Head of caudate nucleus (tissue), 42 donors: ENCODE data around the gene ZNF534.
"Not testable (repeated sequence)": the region's sequence is repeated elsewhere in the genome, so short reads cannot be mapped to it uniquely, and the experiment has no call there.

ENCODE experiments used
- DNase-seq, 42 donors: peaks; one replicate each; pipeline versions ENCODE4 v3.0.0 to v3.0.0-alpha.2; 2020 to 2021; ENCODE audit warnings: mixed read lengths in 7 of 42
- intact Hi-C: fragments of 100-400 bp; cut with DNase I; formaldehyde crosslinking; loops from one replicate; pipeline ENCODE4 v1.15.0; 2022

The ZNF534 gene

DNA sequence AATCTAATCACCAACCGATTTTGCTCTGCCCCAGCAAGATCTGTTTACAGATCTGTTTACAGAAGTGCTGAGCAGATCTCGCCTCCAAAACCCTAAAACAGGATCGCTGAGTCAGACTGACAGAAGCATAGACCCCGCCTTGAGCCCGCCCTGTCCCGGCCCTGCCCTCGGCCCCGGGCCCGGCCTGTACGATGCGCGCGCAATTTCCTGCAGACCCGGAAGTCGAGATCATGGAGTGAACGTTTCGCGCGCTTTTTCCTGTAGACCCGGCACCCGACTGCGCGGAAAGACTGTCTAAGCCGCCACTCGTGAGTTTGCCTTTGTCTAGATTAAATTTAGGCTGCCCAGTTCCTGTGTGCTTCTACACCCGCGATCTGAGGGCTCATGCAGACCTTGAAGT is at the start of gene ZNF534:
Gene ZNF534 (plus strand): TSS at position 212 of the 400 bp plus-strand sequence. CDS start 2,327 bp downstream, outside the sequence.
- intact Hi-C loops = no loop called here
- DNase-seq = no peak

DNA sequence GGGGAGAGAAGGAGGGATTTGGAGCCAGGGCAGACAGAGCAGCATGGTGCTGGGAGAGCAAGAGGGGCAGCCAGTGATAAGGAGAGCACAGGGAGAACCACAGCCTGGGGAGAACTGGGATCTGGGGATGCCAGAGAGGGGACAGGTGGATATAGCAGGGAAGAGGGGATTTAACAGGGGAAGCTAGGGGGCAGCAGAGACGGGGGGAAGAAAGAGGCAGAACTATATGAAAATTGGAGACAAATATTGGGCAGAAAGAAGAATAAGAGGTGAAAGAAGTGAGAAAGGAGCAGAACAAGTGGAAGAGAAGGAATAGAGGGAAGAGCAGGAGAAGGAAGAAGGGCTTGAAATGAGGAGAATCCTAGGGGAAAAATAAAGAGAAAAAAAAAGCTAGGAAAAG is 37.8 kb upstream of the ZNF534 start:
- intact Hi-C loops = no loop called here
- no peak for DNase-seq

DNA sequence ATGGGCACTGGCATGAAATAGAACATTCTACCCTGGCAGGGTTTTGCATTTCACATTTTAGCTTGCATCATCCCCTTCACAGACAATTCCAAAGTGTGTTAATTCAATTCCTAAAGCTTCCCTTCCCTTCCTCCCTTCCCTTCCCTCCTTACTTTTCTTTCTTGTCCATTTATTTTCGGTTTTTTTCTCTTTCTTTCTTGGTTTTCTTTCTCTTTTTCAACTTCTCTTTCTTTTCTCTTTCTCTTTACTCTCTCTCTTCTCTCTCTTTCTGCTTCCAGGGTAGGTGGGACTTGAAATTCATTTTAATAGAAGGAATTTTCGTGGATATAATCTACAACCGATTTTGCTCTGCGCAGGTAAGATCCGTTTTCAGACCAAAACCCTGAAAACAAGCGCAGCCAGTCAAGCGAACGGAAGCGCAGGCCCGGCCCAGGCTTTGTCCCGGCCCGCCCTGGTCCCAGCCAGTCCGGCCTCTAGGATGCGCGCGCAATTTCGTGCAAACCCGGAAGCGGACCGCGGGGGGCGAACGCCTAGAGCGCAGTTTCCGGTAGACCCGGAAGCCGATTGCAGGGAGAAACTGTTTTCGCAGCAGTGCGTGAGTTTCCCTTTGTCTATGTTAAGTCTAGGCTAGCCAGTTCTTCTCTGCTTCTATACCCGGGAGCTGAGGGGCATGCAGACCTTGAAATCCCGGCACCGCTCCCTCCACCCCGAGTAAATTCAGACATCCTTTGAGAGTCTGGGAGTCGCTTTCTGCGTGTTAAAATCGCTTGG is 31.5 kb upstream of the ZNF534 start, which contains the start of gene ZNF528:
Gene ZNF528 (plus strand): TSS at position 540 of the 771 bp plus-strand sequence. CDS start 4,165 bp downstream, outside the sequence.
- DNase-seq = peak; percentile 85 to 99 (median 96)
- intact Hi-C loops = no loop called here

DNA sequence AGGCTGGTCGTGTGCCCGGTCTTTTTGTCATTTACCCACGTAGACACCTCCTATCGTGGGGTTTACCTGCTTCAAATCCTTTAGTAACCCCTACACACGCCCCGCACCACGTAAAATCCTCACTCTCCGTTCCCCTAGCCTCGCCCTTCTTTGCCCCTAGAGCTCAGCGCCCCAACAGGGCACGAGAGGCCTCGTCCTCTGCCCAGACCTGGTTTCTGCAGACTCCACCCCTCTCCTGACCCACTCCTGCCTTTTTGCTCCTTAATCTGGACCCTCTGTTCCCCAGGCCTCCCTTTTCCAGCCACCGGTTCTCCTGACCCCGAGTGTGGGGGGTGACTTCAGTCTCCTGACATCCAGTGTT is 30.9 kb upstream of the ZNF534 start:
- intact Hi-C loops = no loop called here
- DNase-seq = peak in 10 of 42 donors; percentile 5 to 43 (median 12)

DNA sequence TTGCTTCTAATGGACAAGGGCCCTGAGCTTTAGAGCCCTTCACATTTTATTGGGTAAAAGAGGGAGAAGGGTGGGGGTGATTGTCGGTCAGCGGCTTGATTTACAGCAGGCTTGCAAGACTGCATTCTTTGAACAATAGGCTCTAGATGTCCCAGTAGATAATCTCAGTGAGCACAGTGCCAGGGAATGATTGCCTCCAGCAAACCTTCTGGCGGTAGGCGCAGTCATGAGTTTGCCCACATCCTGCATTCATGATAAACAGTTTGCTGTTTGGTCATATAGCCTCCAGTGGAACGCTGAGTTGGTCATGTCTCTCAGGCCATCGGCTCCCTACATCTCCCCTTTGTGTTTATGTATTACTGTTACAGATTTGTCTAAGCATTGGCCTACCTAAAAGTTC is 18.7 kb upstream of the ZNF534 start:
- DNase-seq = no peak
- intact Hi-C loops = no loop called here

DNA sequence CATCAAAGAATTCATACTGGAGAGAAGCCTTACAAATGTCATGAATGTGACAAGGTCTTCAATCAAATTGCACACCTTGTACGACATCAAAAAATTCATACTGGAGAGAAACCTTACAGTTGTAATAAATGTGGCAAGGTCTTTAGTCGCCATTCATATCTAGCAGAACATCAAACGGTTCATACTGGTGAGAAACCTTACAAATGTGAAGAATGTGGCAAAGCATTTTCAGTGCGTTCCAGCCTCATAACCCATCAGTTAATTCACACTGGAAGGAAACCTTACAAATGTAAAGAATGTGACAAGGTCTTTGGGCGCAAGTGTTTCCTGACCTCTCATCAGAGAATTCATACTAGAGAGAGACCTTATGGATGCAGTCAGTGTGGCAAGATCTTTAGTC is 13.2 kb upstream of the ZNF534 start:
- DNase-seq = no peak
- intact Hi-C loops = no loop called here

DNA sequence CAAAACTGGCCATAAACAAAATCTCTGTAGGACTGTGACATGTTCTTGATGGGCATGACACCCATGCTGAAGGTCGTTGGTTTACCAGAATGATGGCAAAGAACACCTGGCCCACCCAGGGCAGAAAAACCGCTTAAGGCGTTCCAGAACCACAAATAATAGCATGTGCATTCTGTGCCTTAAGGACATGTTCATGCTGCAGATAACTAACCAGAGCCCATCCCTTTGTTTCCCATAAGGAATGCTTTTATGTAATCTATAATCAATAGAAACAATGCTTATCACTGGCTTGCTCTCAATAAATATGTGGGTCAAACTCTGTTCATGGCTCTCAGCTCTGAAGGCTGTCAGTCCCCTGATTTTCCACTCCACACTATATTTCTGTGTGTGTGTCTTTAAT is 13.2 kb downstream of the ZNF534 start:
- DNase-seq = no peak
- intact Hi-C loops = no loop called here

DNA sequence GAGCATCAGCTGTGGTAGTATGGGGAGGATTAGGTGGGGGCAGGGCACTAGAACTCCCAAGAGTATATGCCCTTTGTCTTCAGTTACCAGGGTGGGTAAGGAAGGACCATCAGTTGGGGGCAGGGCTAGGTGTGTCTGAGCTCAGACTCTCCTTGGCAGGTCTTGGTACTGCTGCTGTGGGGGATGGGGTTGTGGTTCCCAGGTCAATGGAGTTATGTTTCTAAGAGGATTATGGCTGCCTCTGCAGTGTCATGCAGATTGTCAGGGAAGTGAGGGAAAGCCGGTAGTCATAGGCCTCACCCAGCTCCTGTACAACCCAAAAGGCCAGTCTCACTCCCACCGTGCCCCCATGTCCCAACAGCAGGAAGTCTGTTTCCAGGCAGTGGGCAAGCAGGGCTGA is 15.6 kb downstream of the ZNF534 start:
- no peak for DNase-seq
- intact Hi-C loops = no loop called here

DNA sequence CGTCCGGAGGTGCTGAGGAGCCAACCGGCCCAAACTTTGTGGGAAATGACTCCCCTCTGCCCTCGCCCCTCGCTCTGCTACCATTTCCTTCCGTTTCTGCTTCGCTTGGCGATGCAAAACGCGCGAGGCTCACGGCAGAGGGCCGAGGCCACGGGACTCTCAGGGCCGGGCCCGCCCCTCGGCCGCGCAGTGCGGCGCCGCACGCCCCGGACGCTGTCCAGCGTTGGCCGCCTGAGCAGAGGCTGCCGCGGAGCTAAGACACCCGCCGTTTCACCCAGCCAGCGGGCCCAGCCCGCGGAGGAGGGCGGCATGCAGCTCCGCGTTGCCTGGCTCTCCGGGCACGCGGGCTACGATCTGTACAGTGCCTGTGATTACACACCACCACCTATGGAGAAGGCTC is 22.3 kb downstream of the ZNF534 start:
- no peak for DNase-seq
- intact Hi-C loops = no loop called here

DNA sequence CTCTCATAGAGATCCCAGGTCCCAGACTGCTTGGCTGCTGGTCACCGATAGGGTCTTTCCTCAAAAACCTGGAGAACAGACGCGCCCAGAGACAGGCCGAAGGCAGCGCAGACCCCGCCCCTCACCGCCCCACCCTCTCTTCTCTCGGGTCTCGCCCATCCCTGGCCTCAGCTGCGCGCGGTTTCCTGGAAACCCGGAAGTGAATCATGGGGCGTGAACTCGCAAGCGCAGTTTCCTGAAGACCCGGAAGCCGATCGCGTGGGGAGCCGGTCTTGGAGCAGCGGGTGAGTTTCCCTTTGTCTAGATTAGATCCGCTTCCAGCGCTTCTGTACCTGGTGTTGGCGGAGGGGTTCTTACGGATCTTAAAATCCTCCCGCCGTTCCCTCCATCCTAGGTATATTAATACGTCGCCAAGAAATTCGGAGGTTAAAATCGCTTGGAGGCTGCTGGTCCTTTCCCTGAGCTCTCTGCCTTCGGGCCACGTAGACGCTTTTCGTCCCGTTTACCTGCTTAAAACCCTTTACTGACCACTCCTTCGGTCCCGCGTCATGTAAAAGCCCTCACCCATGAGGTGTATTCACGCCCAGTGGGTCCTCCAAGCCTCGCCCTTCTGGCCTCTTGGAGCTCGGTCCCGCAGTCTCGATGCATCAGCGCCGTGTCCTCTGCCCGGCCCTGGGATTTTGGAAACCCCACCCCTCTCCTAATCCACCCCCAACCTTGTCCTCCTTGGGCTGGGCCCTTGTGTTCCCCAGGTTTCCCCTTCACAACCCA is 24.6 kb downstream of the ZNF534 start, which contains the start of gene ZNF578:
Gene ZNF578 (plus strand): TSS at position 230 of the 771 bp plus-strand sequence. CDS start 48,293 bp downstream, outside the sequence.
- peak; percentile 62 to 93 (median 84) for DNase-seq
- intact Hi-C loops = no loop called here

DNA sequence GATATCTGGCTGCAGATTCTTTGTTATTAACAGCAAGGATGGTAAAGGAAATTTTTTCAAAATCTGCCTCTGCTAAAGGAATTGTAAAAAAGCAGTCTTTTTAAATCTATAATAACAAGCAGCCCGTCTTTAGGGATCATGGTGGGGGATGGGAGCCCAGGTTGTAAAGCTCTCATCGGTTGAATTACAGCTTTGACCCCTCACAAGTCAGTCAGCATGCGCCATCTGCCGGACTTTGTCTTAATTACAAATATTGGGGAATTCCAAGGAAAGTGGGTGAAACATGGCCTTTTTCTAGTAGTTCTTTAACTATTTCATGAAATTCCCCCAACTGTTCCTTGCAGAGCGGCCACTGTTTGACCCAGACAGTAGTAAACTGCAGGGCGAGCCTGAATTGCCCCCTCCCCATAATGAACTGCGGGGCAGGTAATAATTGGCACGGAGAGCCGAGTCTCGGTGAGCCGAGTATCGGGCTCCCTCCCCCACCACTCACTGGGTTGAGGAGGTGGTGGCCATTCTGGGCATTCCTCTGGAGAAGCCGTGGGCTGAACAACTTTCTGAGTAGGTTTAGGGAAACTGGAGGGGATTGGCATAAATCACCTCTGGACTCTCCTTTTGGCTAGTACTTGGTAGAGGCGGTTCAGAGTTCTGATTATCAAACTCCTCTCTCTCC is 36.0 kb downstream of the ZNF534 start:
- DNase-seq = no peak
- intact Hi-C loops = no loop called here

DNA sequence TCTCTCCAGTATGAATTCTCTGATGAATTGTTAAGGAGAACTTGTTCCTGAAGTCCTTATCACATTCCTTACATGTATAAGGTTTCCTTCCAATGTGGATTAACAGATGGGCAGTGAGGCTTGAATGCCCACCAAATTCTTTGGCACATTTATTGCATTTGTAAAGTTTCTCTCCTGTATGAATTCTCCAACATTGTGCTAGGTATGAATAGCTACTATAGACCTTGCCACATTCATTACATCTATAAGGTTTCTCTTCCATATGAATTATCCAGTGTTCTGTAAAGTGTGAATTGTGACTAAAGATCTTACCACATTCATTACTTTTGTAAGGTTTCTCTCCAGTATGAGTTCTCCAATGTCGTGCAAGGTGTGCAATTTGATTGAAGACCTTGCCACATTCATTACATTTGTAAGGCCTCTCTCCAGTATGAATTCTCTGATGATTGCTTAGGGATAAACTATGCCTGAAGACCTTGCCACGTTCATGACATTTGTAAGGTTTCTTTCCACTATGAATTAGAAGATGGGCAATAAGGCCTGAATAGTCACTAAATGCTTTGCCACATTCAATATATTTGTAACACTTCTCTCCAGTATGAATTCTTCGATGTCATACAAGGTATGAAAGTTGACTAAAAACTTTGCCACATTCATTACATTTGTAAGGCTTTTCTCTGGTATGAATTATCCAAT is 44.9 kb downstream of the ZNF534 start:
- DNase-seq = no peak
- intact Hi-C loops = no loop called here

DNA sequence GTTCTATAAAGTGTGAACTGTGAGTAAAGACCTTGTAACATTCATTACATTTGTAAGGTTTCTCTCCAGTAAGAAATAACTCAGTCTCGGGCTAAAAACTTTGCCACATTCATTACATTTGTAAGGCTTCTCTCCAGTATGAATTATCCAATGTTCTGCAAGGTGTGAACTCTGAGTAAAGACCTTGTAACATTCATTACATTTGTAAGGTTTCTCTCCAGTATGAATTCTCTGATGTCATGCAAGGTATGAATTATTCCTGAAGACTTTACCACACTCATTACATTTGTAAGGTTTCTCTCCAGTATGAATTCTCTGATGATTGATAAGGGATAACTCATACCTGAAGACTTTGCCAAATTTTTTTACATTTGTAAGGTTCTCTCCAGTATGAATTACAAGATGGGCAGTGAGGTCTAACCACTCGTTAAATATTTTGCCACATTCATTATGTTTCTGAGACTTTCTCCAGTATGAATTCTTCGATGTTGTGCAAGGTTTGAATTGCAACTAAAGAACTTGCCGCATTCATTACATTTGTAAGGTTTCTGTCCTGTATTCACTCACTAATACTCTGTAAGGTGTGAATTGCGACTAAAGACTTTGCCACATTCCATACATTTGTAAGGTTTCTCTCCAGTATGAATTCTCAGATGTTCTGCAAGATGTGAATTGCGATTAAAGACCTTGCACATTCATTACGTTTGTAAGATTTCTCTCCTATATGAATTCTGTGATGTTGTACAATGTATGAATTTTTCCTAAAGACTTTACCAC is 45.6 kb downstream of the ZNF534 start:
- no peak for DNase-seq
- intact Hi-C loops = no loop called here

DNA sequence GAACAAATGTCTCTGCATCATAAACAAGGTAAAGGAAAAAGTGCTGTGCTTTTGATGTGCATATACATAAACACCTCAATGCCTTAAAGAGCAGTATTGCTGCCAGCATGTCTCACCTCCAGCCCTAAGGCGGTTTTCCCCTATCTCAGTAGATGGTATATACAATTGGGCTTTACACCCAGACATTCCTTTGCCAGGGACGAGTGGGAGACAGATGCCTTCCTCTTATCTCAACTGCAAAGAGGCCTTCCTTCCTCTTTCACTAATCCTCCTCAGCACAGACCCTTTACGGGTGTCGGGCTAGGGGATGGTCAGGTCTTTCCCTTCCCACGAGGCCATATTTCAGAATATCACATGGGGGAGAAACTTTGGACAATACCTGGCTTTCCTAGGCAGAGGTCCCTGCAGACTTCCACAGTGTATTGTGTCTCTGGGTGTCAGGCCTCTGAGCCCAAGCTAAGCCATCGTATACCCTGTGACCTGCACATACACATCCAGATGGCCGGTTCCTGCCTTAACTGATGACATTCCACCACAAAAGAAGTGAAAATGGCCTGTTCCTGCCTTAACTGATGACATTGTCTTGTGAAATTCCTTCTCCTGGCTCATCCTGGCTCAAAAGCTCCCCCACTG is 55.3 kb downstream of the ZNF534 start:
- intact Hi-C loops, DNase-seq: not testable (repeated sequence)

DNA sequence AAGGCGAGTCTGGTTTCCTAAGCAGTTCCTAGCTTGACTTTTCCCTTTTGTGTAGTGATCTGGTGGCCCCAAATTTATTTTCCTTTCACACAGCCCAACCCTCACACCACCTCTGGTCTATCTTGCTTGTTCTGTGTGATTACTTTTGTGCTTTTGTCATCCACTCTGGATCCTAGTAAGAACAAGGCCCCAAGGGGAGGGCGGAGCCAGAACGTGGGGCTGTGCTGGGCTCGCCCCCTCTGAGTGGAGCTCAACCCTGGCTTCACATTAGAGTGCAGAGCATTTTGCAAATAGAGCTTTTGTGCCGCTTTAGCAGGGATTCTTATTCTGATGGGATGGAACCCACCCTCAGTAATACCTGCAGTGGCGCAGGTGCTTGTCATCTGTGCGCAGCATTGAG is 56.1 kb downstream of the ZNF534 start:
- DNase-seq, intact Hi-C loops: not testable (repeated sequence)

DNA sequence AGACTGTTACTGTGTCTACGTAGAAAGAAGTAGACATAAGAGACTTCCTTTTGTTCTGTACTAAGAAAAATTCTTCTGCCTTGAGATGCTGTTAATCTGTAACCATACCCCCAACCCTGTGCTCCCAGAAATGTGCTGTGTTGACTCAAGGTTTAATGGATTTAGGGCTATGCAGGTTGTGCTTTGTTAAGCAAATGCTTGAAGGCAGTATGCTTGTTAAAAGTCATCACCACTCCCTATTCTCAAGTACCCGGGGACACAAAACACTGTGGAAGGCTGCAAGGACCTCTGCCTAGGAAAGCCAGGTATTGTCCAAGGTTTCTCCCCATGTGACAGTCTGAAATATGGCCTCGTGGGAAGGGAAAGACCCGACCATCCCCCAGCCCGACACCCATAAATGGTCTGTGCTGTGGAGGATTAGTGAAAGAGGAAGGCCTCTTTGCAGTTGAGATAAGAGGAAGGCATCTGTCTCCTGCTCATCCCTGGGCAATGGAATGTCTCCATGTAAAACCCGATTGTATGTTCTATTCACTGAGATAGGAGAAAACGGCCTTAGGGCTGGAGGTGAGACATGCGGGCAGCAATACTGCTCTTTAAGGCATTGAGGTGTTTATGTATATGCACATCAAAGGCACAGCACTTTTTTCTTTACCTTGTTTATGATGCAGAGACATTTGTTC is 56.8 kb downstream of the ZNF534 start:
- DNase-seq, intact Hi-C loops: not testable (repeated sequence)

DNA sequence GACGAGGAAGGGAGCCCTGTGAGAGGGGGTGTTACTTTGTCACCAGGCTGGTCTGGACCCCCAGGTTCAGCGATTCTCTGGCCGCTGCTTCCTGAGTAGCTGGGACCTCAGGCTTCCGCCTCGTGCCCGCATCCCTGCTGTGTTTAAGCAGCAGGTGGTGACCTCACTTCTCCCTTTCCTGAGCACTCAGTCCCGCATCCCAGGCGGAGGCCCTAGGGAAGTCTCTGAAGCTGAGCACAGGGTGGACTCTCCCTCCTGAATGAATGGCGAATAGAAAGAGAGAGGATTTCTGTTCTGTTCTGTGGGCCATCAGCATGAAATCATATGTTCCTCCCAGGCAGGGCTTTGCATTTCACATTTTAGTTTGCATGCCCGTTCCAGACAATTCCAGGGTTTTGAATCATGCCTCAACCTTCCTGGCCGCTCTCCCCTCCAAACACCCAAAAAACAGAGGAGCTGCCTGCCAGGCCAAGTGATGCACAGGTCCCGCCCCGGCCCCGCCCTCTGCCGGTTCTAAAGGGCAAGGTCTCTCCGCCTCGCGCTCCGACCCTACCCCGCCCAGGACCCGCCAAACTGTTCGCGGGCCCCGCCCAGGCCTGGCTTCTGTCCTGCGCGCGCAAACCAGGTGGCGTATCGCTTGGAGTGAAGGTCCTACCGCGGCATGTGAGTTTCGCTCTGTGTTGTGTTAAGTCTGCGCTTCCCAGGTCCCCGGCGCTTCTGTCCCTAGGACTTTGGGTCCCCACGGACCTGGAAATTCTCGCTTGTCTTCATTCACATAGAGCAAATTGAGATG is 63.4 kb downstream of the ZNF534 start:
- DNase-seq = no peak
- intact Hi-C loops = no loop called here
